HepG2 (cell line): ENCODE results near the gene SLC25A19. TPM values are rescaled to one million over a fixed set of nuclear protein-coding genes. Genes with fewer than 3 reads are reported as not detected.
A peak's percentile ranks its signal among the peaks of the same experiment; 100 is the strongest.

ENCODE experiments used
- BRD4 ChIP-seq: sonication (generic); formaldehyde crosslinking; IDR thresholded peaks from 2 replicates; pipeline ENCODE4 v1.4.0; 2020; ENCODE audit warnings: missing genetic modification reagents
- FUBP1 ChIP-seq: sonication (generic); formaldehyde crosslinking; IDR thresholded peaks from 2 replicates; pipeline ENCODE4 v1.5.1; 2020; ENCODE audit warnings: missing genetic modification reagents, mild to moderate bottlenecking, borderline replicate concordance
- MED8 ChIP-seq: sonication (generic); formaldehyde crosslinking; IDR thresholded peaks from 2 replicates; pipeline ENCODE4 v1.8.1; 2023; ENCODE audit warnings: mild to moderate bottlenecking, missing genetic modification reagents; ENCODE audit not compliant: insufficient replicate concordance
- MIXL1 ChIP-seq: IDR thresholded peaks from 2 replicates; pipeline ENCODE4 v1.6.1; 2016
- MXD4 ChIP-seq: IDR thresholded peaks from 2 replicates; pipeline ENCODE4 v1.6.1; 2016; ENCODE audit warnings: mild to moderate bottlenecking, missing biosample characterization, missing genetic modification reagents
- RERE ChIP-seq: IDR thresholded peaks from 2 replicates; pipeline ENCODE4 v1.6.1; 2016; ENCODE audit warnings: low read depth, missing genetic modification reagents, missing compliant biosample characterization
- SIN3A ChIP-seq: IDR thresholded peaks from 2 replicates; pipeline ENCODE4 v1.6.1; 2011; ENCODE audit warnings: low read depth, mild to moderate bottlenecking, control low read depth, low read length, borderline replicate concordance
- SNAPC2 ChIP-seq: sonication (generic); formaldehyde crosslinking; IDR thresholded peaks from 2 replicates; pipeline ENCODE4 v1.8.1; 2022; ENCODE audit warnings: mild to moderate bottlenecking, missing genetic modification reagents
- SRF ChIP-seq: IDR thresholded peaks from 2 replicates; pipeline ENCODE4 v1.6.1; 2011; ENCODE audit warnings: mild to moderate bottlenecking, low read depth, low read length, moderate library complexity
- ZNF256 ChIP-seq: sonication (generic); formaldehyde crosslinking; conservative IDR thresholded peaks from 2 replicates; pipeline ENCODE4 v1.4.0; 2020; ENCODE audit warnings: missing genetic modification reagents
- ZNF414 ChIP-seq: sonication (generic); formaldehyde crosslinking; IDR thresholded peaks from 2 replicates; pipeline ENCODE4 v1.5.0; 2020; ENCODE audit warnings: missing genetic modification reagents
- ZNF609 ChIP-seq: sonication (generic); formaldehyde crosslinking; IDR thresholded peaks from 2 replicates; pipeline ENCODE4 v1.4.0; 2020; ENCODE audit warnings: mild to moderate bottlenecking, missing genetic modification reagents, borderline replicate concordance
- ZNF629 ChIP-seq: sonication (generic); formaldehyde crosslinking; conservative IDR thresholded peaks from 2 replicates; pipeline ENCODE4 v1.5.0; 2020; ENCODE audit warnings: missing genetic modification reagents
- ZNF7 ChIP-seq: IDR thresholded peaks from 2 replicates; pipeline ENCODE4 v1.6.1; 2016; ENCODE audit warnings: missing biosample characterization, missing genetic modification reagents
- ZNF761 ChIP-seq: sonication (generic); formaldehyde crosslinking; conservative IDR thresholded peaks from 2 replicates; pipeline ENCODE4 v1.4.0; 2020; ENCODE audit warnings: mild to moderate bottlenecking, missing genetic modification reagents
- ZNF772 ChIP-seq: sonication (generic); formaldehyde crosslinking; IDR thresholded peaks from 2 replicates; pipeline ENCODE4 v1.5.0; 2020; ENCODE audit warnings: mild to moderate bottlenecking, missing genetic modification reagents
- polyA plus RNA-seq, 8 experiments: library from polyadenylated mRNA; depleted of rRNA in 3 of 8; stranded (reverse) in 7 of 8; unstranded in 1 of 8; fragments of >200 nt; fragmentation: Illumina TruSeq in 4 of 8; extraction: Trizol in 4 of 8; gene quantifications; 2 replicates each; pipeline versions ENCODE4 v1.2.1 to v1.2.3, GENCODE V29; 2011 to 2016; ENCODE audit warnings: low read depth in 4 of 8, missing spikeins in 1 of 8, mixed read lengths in 1 of 8; ENCODE audit not compliant: insufficient read depth in 1 of 8
- total RNA-seq, 5 experiments: library from RNA; depleted of rRNA; stranded (reverse); fragments of >200 nt; fragmentation: Illumina TruSeq; extraction: Trizol; gene quantifications; 2 replicates each; pipeline ENCODE4 v1.2.3, GENCODE V29; 2016; ENCODE audit warnings: low read depth in 1 of 5

Gene SLC25A19
- total and polyA plus RNA-seq, 2 of the 13 experiments (the other 11 are each of a cell fraction or from before 2014, with no cell fraction given) = 24.4 to 41.4 TPM

- peak; percentile 84 for TF ChIP-seq ZNF609 (CRISPR knock-in tag)
- 0 out of 2 replicates have a peak, but pooled peaks have one; percentile 49 for TF ChIP-seq SNAPC2 (CRISPR knock-in tag)
- TF ChIP-seq FUBP1 (CRISPR knock-in tag) = peak; percentile 89; the same call in 1 of the 2 replicates
- TF ChIP-seq MXD4 (CRISPR knock-in tag) = peak; percentile 79
- 0 out of 2 replicates have a peak, but pooled peaks have one; percentile 47 for TF ChIP-seq ZNF761 (CRISPR knock-in tag)
- TF ChIP-seq ZNF629 (CRISPR knock-in tag) = no peak
- TF ChIP-seq SRF = no peak
- TF ChIP-seq RERE (CRISPR knock-in tag) = no peak
- TF ChIP-seq MED8 (CRISPR knock-in tag) = no peak
- peak; percentile 36; the same call in 1 of the 2 replicates for TF ChIP-seq ZNF772 (CRISPR knock-in tag)
- TF ChIP-seq MIXL1 (CRISPR knock-in tag) = 0 out of 2 replicates have a peak, but pooled peaks have one; percentile 16
- peak; percentile 81; the same call in 1 of the 2 replicates for TF ChIP-seq ZNF414 (CRISPR knock-in tag)
- TF ChIP-seq ZNF256 = no peak
- TF ChIP-seq ZNF7 (CRISPR knock-in tag) = no peak
- TF ChIP-seq SIN3A = 0 out of 2 replicates have a peak, but pooled peaks have one; percentile 41
- no peak for TF ChIP-seq BRD4
These were observed 21.6 kb downstream of the SLC25A19 start (continued) for GRCh38 chr17:75267411-75268232.
